Kidney epithelial cell (primary cell): ENCODE results near the gene CCNQ. TPM values are rescaled to one million over a fixed set of nuclear protein-coding genes. Genes with fewer than 3 reads are reported as not detected.

Experiments used
- DNase-seq: peaks from one replicate; pipeline ENCODE4 v3.0.0-alpha.2; 2010; ENCODE audit warnings: low read depth
- H3K27me3 ChIP-seq: 2 replicates; pipeline ENCODE4 v1.6.0; 2011; ENCODE audit warnings: low read length; ENCODE audit not compliant: control insufficient read depth, insufficient read depth
- H3K36me3 ChIP-seq: 2 replicates; pipeline ENCODE4 v1.5.1; 2011; ENCODE audit warnings: low read length; ENCODE audit not compliant: control insufficient read depth, insufficient read depth
- H3K4me3 ChIP-seq: 2 replicates; pipeline ENCODE4 v1.5.1; 2011; ENCODE audit warnings: low read depth, mild to moderate bottlenecking, control low read depth, low read length
- CTCF ChIP-seq: IDR thresholded peaks from 2 replicates; pipeline ENCODE4 v1.5.1; 2011; ENCODE audit warnings: mild to moderate bottlenecking, moderate library complexity, low read length, control low read depth, inconsistent platforms; ENCODE audit not compliant: insufficient read depth, poor library complexity, severe bottlenecking
- total RNA-seq: library from RNA; depleted of rRNA; stranded (reverse); fragments of >200 nt; gene quantifications from 2 replicates; pipeline ENCODE4 v1.2.3, GENCODE V29; 2015

CCNQ gene
- total RNA-seq, 1 donor from 2014 or later: 29.3 TPM

GRCh38 chrX:153585827-153586226, 13.1 kb downstream of the CCNQ start:
- no peaks in the 10 kb centered on the region for H3K36me3 ChIP-seq
- no peak for TF ChIP-seq CTCF

GRCh38 chrX:153583433-153583832, 15.5 kb downstream of the CCNQ start:
- Histone ChIP-seq H3K27me3 (no peaks in the 10 kb centered on the region), H3K4me3 (no peak overlapping the region), H3K36me3 (no peaks in the 10 kb centered on the region)
- no peak for DNase-seq
- TF ChIP-seq CTCF: no peak

More at GRCh38 chrX:153585827-153586226, 13.1 kb downstream of the CCNQ start:
- DNase-seq: no peak
- Histone ChIP-seq H3K4me3 (no peak overlapping the region), H3K27me3 (no peaks in the 10 kb centered on the region)

- Histone ChIP-seq H3K36me3 (no peaks in the 10 kb centered on the region), H3K27me3 (no peaks in the 10 kb centered on the region), H3K4me3 (no peak overlapping the region)
- no peak for TF ChIP-seq CTCF
- peak; percentile 9 for DNase-seq
Measured at GRCh38 chrX:153582896-153583295, 16.0 kb downstream of the CCNQ start.

GRCh38 chrX:153580700-153581386, 18.1 kb downstream of the CCNQ start:
- no peak for TF ChIP-seq CTCF
- Histone ChIP-seq H3K27me3 (no peaks in the 10 kb centered on the region), H3K36me3 (no peaks in the 10 kb centered on the region), H3K4me3 (no peak overlapping the region)
- DNase-seq: no peak

GRCh38 chrX:153578889-153579288, 20.1 kb downstream of the CCNQ start:
- DNase-seq: no peak
- Histone ChIP-seq H3K27me3 (no peaks in the 10 kb centered on the region), H3K36me3 (no peaks in the 10 kb centered on the region), H3K4me3 (no peak overlapping the region)
- no peak for TF ChIP-seq CTCF
